A549 (cell line): ENCODE data around the gene DOK5. TPM values are rescaled to one million over a fixed set of nuclear protein-coding genes. Genes with fewer than 3 reads are reported as not detected.

Experiments
- ATAC-seq, 2 experiments: fragments of 200-7000 bp in 1 of 2; fragments of >200 bp in 1 of 2; cut with Nextera tagmentation in 1 of 2; cut with Tn5 transposase in 1 of 2; 3 replicates each; pipeline versions ENCODE4 v1.8.0 to v1.9.1; 2018 to 2020; ENCODE audit warnings: mild to moderate bottlenecking in 1 of 2, moderate library complexity in 1 of 2
- CTCF ChIA-PET: fragments of 300-600 bp; sonication (Branson Sonifier 250); formaldehyde crosslinking; extraction: SDS; loops from one replicate; lab custom pipeline; 2021; ENCODE audit warnings: antibody characterized with exemption, inconsistent platforms; lab: Yijun Ruan, JAX
- POLR2A ChIA-PET: fragments of 350-600 bp; formaldehyde crosslinking; extraction: SDS; loops from one replicate; lab custom pipeline; 2021; ENCODE audit warnings: antibody characterized with exemption, inconsistent platforms; lab: Yijun Ruan, JAX
- DNase-seq, 2 experiments: peaks; one replicate each; pipeline versions ENCODE4 v3.0.0 to v3.0.0-alpha.2; 2011 to 2016; ENCODE audit warnings: low read depth in 1 of 2, low spot score in 1 of 2
- FAIRE-seq: peaks from 2 replicates; lab custom pipeline; 2011; peaks lifted over from hg19 to GRCh38; lab: Jason Lieb, UNC
- H3K27ac ChIP-seq, 2 experiments: fragments of >200 bp; sonication (Bioruptor Twin); formaldehyde crosslinking; 3 replicates each; pipeline ENCODE4 v1.5.1; 2016 to 2017
- H3K4me1 ChIP-seq: fragments of >200 bp; sonication (Bioruptor Twin); formaldehyde crosslinking; 3 replicates; pipeline ENCODE4 v1.6.1; 2016
- H3K4me2 ChIP-seq: fragments of >200 bp; sonication (Bioruptor Twin); formaldehyde crosslinking; 3 replicates; pipeline ENCODE4 v1.6.1; 2016
- H3K4me3 ChIP-seq: fragments of >200 bp; sonication (Bioruptor Twin); formaldehyde crosslinking; 3 replicates; pipeline ENCODE4 v1.5.1; 2016
- H3K9me3 ChIP-seq: fragments of >200 bp; sonication (Bioruptor Twin); formaldehyde crosslinking; 3 replicates; pipeline ENCODE4 v1.6.1; 2016
- BCL3 ChIP-seq: fragments of >200 bp; sonication (Bioruptor Twin); formaldehyde crosslinking; IDR thresholded peaks from 3 replicates; pipeline ENCODE4 v1.6.1; 2016
- BHLHE40 ChIP-seq: IDR thresholded peaks from 2 replicates; pipeline ENCODE4 v1.6.1; 2012; ENCODE audit warnings: low read depth, low read length, inconsistent platforms
- CHD2 ChIP-seq: fragments of 150-350 bp; IDR thresholded peaks from 2 replicates; pipeline ENCODE4 v1.6.1; 2014; ENCODE audit warnings: low read length; ENCODE audit not compliant: partially characterized antibody
- FOSB ChIP-seq: fragments of 250-450 bp; sonication (Bioruptor Pico); IDR thresholded peaks from 2 replicates; pipeline ENCODE4 v1.5.0; 2020; ENCODE audit warnings: mild to moderate bottlenecking, moderate library complexity
- FOXS1 ChIP-seq: fragments of 250-450 bp; sonication (Bioruptor Pico); IDR thresholded peaks from 2 replicates; pipeline ENCODE4 v1.5.0; 2020; ENCODE audit warnings: mild to moderate bottlenecking, moderate library complexity
- HDAC2 ChIP-seq: fragments of 200-600 bp; sonication (generic); IDR thresholded peaks from 2 replicates; pipeline ENCODE4 v1.6.1; 2016
- HEYL ChIP-seq: fragments of 250-450 bp; sonication (Bioruptor Pico); IDR thresholded peaks from 2 replicates; pipeline ENCODE4 v1.8.0; 2021; ENCODE audit warnings: mild to moderate bottlenecking, moderate library complexity
- HMGXB4 ChIP-seq: fragments of 250-450 bp; sonication (Bioruptor Pico); IDR thresholded peaks from 2 replicates; pipeline ENCODE4 v1.5.0; 2021; ENCODE audit warnings: mild to moderate bottlenecking, moderate library complexity, borderline replicate concordance
- HOXB13 ChIP-seq: fragments of 250-450 bp; sonication (Bioruptor Pico); IDR thresholded peaks from 2 replicates; pipeline ENCODE4 v1.5.0; 2020; ENCODE audit warnings: low read depth, mild to moderate bottlenecking, moderate library complexity
- HOXB5 ChIP-seq: fragments of 250-450 bp; sonication (Bioruptor Pico); IDR thresholded peaks from 2 replicates; pipeline ENCODE4 v1.5.0; 2020; ENCODE audit warnings: mild to moderate bottlenecking, moderate library complexity
- JUN ChIP-seq, 2 experiments: fragments of >200 bp; sonication (Bioruptor Twin); formaldehyde crosslinking; IDR thresholded peaks; 2 replicates in 1 of 2; 3 replicates in 1 of 2; pipeline ENCODE4 v1.6.1; 2016 to 2017
- KDM1A ChIP-seq: fragments of 200-600 bp; sonication (generic); IDR thresholded peaks from 2 replicates; pipeline ENCODE4 v1.6.1; 2016; ENCODE audit warnings: low read depth, mild to moderate bottlenecking
- KDM5A ChIP-seq: fragments of 200-600 bp; sonication (generic); IDR thresholded peaks from 2 replicates; pipeline ENCODE4 v1.6.1; 2016; ENCODE audit warnings: antibody characterized with exemption, mild to moderate bottlenecking
- MAFK ChIP-seq: fragments of 450-650 bp; IDR thresholded peaks from 2 replicates; pipeline ENCODE4 v1.6.1; 2014; ENCODE audit not compliant: partially characterized antibody
- NFE2L2 ChIP-seq: fragments of 150-350 bp; conservative IDR thresholded peaks from 2 replicates; pipeline ENCODE4 v1.6.1; 2014; ENCODE audit warnings: low read length
- NR3C1 ChIP-seq: fragments of >200 bp; sonication (Bioruptor Twin); formaldehyde crosslinking; IDR thresholded peaks from 3 replicates; pipeline ENCODE4 v1.6.1; 2017
- PBX3 ChIP-seq: IDR thresholded peaks from 2 replicates; pipeline ENCODE4 v1.6.1; 2012
- PHF8 ChIP-seq: fragments of 200-600 bp; sonication (generic); IDR thresholded peaks from 2 replicates; pipeline ENCODE4 v1.6.1; 2016; ENCODE audit warnings: low read depth, mild to moderate bottlenecking, antibody characterized with exemption, moderate library complexity, borderline replicate concordance
- RNF2 ChIP-seq: fragments of 200-600 bp; sonication (generic); IDR thresholded peaks from 2 replicates; pipeline ENCODE4 v1.6.1; 2016; ENCODE audit warnings: low read depth, mild to moderate bottlenecking, antibody characterized with exemption, moderate library complexity, borderline replicate concordance
- SMC3 ChIP-seq: fragments of >200 bp; sonication (Bioruptor Twin); formaldehyde crosslinking; IDR thresholded peaks from 3 replicates; pipeline ENCODE4 v1.6.1; 2018; ENCODE audit warnings: inconsistent platforms
- TFCP2L1 ChIP-seq: fragments of 250-450 bp; sonication (Bioruptor Pico); IDR thresholded peaks from 2 replicates; pipeline ENCODE4 v1.5.0; 2021; ENCODE audit warnings: mild to moderate bottlenecking
- USF2 ChIP-seq: fragments of 450-650 bp; IDR thresholded peaks from 2 replicates; pipeline ENCODE4 v1.6.1; 2014; ENCODE audit warnings: antibody characterized with exemption
- ZFP36 ChIP-seq: fragments of 450-650 bp; IDR thresholded peaks from 2 replicates; pipeline ENCODE4 v1.6.1; 2014; ENCODE audit warnings: borderline replicate concordance; ENCODE audit not compliant: partially characterized antibody
- ZSCAN20 ChIP-seq: fragments of 250-450 bp; sonication (Bioruptor Pico); IDR thresholded peaks from 2 replicates; pipeline ENCODE4 v1.8.0; 2022; ENCODE audit warnings: mild to moderate bottlenecking, moderate library complexity
- WGBS: methylation state at CpG from one replicate; pipeline ENCODE4 v1.1.6; 2017; ENCODE audit errors: missing lambda C conversion rate; 5-methylcytosine and 5-hydroxymethylcytosine counted together
- polyA plus RNA-seq, 4 experiments: library from polyadenylated mRNA; depleted of rRNA in 3 of 4; stranded (reverse); fragments of >200 nt; fragmentation: RNase III in 1 of 4; extraction: RNeasy Plus Mini Kit Qiagen cat#74134 plus additional on column Dnase treatment in 1 of 4; gene quantifications; 2 replicates in 3 of 4; 3 replicates in 1 of 4; pipeline ENCODE4 v1.2.3, GENCODE V29; 2011 to 2017

DOK5 gene
- polyA plus RNA-seq, 2 of the 4 experiments (the other 2 are of a cell fraction), result not detected

DNA sequence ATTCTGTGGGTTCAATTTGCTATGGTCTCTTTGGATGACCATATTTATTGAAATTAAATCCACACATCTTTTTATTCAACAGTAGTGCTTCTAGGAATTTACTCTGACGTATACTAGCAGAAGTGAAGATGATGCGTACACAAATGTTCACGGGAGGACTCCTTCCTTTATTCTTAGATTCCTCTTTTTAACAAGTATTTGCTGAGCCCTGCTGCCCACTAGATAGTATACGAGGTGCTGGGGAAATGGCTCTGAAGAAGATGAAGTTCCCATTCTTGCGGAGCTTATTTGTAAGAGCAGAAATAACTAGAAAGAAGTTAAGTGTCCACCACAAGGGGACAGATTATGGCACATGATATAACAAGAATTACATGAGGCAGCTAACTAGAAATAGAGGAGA, 145.2 kb downstream of the DOK5 start:
- Histone ChIP-seq H3K9me3 (no peaks in the 10 kb centered on the region), H3K4me2 (no peak overlapping the region), H3K4me1 (no peaks in the 10 kb centered on the region), H3K4me3 (no peak overlapping the region), H3K27ac (no peak overlapping the region)
- POLR2A ChIA-PET, result no interaction called here
- TF ChIP-seq HOXB5 (CRISPR knock-in tag) (no peak), BHLHE40 (no peak), KDM1A (no peak), FOSB (no peak), ZFP36 (no peak), MAFK (no peak), NR3C1 (no peak), ZSCAN20 (no peak), BCL3 (no peak), HEYL (CRISPR knock-in tag) (no peak)
- 68% methylated on average over 5 of the region's 5 CpGs for WGBS
- ATAC-seq (no peak), DNase-seq (no peak), FAIRE-seq (no peak)
- CTCF ChIA-PET, result no interaction called here

DNA sequence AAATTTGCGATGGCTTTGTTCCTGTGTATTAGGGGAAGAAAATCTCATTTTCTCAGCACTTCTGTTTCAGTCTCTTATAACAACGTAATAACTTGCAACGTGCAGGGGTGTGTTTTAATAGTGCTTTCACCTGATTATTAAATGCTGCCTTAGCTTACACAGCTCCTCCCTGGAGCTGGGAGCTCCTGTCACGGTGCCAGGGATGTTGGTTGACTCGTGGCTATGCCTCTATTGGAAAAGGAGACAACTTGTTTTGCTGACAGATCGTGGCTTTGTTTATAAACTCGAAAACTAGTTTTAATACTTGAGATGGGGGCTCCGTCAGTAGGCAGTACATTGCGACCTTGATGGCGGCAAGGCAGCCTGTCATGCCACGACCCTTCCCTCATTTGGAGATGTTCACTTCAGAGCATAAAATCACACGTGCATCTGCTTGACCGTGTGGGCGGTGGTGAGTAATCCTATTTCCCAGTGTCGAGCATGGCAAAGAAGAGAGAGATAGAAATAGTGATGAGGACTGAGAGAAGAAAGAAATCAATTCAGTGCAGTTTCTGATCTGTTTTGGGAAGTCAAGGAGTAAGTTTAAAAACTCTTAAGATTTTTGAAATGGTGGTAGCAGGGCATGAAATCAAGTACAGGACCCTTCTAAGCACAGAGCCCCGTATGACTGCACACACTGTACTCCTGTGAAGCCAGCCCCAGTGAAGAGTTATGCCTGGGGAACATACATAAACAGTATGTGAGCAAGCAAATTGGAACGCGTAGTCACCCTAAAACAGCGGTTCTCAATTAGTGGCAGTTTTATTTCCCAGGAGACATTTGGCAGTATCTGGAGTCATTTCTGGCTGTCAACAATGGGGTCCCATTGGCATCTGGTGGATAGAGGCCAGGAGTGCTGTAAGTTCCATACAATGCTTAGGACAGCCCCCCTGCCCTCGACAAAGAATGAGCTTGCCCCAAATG, 147.2 kb downstream of the DOK5 start:
- ChIA-PET CTCF (interaction anchor here (1.0 to 1.3 kb wide), 2 partner anchors 25 kb away, joined by 3 read pairs; no protein-coding TSS in a partner anchor), POLR2A (no interaction called here)
- 50% methylated on average over 20 of the region's 20 CpGs for WGBS
- H3K4me2 ChIP-seq, result no peak overlapping the region
- no peaks in the 10 kb centered on the region for H3K4me1 ChIP-seq
- H3K4me3 ChIP-seq, result no peak overlapping the region
- DNase-seq (no peak), FAIRE-seq (no peak), ATAC-seq (no peak)
- H3K9me3 ChIP-seq, result no peaks in the 10 kb centered on the region
- TF ChIP-seq RNF2, result no peak
- TF ChIP-seq KDM5A, result no peak
- TF ChIP-seq JUN (IDR thresholded peaks at IDR 0.05), result no peak
- TF ChIP-seq HDAC2, result no peak
- TF ChIP-seq HOXB5 (CRISPR knock-in tag), result no peak
- no peak for TF ChIP-seq NFE2L2
- no peak for TF ChIP-seq SMC3
- no peak for TF ChIP-seq CHD2
- TF ChIP-seq TFCP2L1 (CRISPR knock-in tag), result no peak
- TF ChIP-seq ZSCAN20, result no peak
- no peak for TF ChIP-seq MAFK
- TF ChIP-seq NR3C1, result no peak
- TF ChIP-seq FOXS1 (CRISPR knock-in tag), result no peak
- no peak for TF ChIP-seq HOXB13 (CRISPR knock-in tag)
- no peak for TF ChIP-seq BCL3
- no peak overlapping the region for H3K27ac ChIP-seq

- ChIA-PET POLR2A (no interaction called here), CTCF (no interaction called here)
- 23% methylated on average over 5 of the region's 5 CpGs for WGBS
- FAIRE-seq (no peak), DNase-seq (no peak), ATAC-seq (no peak)
- H3K27ac ChIP-seq, result no peak overlapping the region
- H3K9me3 ChIP-seq, result no peaks in the 10 kb centered on the region
- no peak overlapping the region for H3K4me3 ChIP-seq
- no peak for TF ChIP-seq PBX3
- no peak for TF ChIP-seq PHF8
- TF ChIP-seq FOSB, result no peak
- TF ChIP-seq HMGXB4 (CRISPR knock-in tag), result no peak
- TF ChIP-seq USF2, result no peak
- no peak for TF ChIP-seq RNF2
- no peak overlapping the region for H3K4me2 ChIP-seq
- no peaks in the 10 kb centered on the region for H3K4me1 ChIP-seq
Observed at GRCh38 chr20:54623991-54624569, 148.7 kb downstream of the DOK5 start.
